Measurements from ENCODE around the gene ATRAID. TPM values are rescaled to one million over a fixed set of nuclear protein-coding genes. Genes with fewer than 3 reads are reported as not detected.

The ATRAID gene
- total RNA-seq, 1 donor from 2014 or later, result 284 TPM

- H3K27ac ChIP-seq, result no peak overlapping the region
- H3K4me3 ChIP-seq, result no peak overlapping the region
- H3K27me3 ChIP-seq, result no peaks in the 10 kb centered on the region
- H3K36me3 ChIP-seq, result peaks cover 31 to 39% of the 10 kb centered on the region in 2 donors
- peaks cover 5 to 9% of the 10 kb centered on the region in 2 donors for H3K4me1 ChIP-seq
- no peak for TF ChIP-seq CTCF (IDR thresholded peaks at IDR 0.05)
- H3K9me3 ChIP-seq, result no peaks in the 10 kb centered on the region
- intact Hi-C loops (cut with DNase I), result no loop called here
- DNase-seq (ENCODE audit: low spot score in 2 of 2), result no peak
Observed at GRCh38 chr2:27220091-27220490, 8.2 kb downstream of the ATRAID start.

GRCh38 chr2:27221166-27221565 lies 9.3 kb downstream of the ATRAID start:
- no peak for TF ChIP-seq CTCF (IDR thresholded peaks at IDR 0.05)
- Histone ChIP-seq H3K27ac (no peak overlapping the region), H3K9me3 (no peaks in the 10 kb centered on the region), H3K4me3 (no peak overlapping the region), H3K27me3 (no peaks in the 10 kb centered on the region), H3K36me3 (peaks cover 40 to 43% of the 10 kb centered on the region in 2 donors), H3K4me1 (peaks cover 5 to 9% of the 10 kb centered on the region in 2 donors)
- DNase-seq (ENCODE audit: low spot score in 2 of 2), result no peak
- intact Hi-C loops (cut with DNase I), result no loop called here

GRCh38 chr2:27222407-27222806 lies 10.6 kb downstream of the ATRAID start:
- peaks cover 51 to 56% of the 10 kb centered on the region in 2 donors for H3K36me3 ChIP-seq
- intact Hi-C loops (cut with DNase I), result no loop called here
- no peak overlapping the region for H3K27ac ChIP-seq
- H3K4me3 ChIP-seq, result no peak overlapping the region
- no peaks in the 10 kb centered on the region for H3K9me3 ChIP-seq
- no peak for TF ChIP-seq CTCF (IDR thresholded peaks at IDR 0.05)
- H3K27me3 ChIP-seq, result no peaks in the 10 kb centered on the region
- H3K4me1 ChIP-seq, result peaks cover 0 to 4% of the 10 kb centered on the region in 2 donors
- no peak for DNase-seq (ENCODE audit: low spot score in 2 of 2)

GRCh38 chr2:27223416-27223815 lies 11.6 kb downstream of the ATRAID start:
- intact Hi-C loops (cut with DNase I), result no loop called here
- Histone ChIP-seq H3K27me3 (no peaks in the 10 kb centered on the region), H3K9me3 (no peaks in the 10 kb centered on the region), H3K36me3 (peaks cover 52 to 66% of the 10 kb centered on the region in 2 donors), H3K4me1 (peaks cover 0 to under 1% of the 10 kb centered on the region in 2 donors), H3K27ac (no peak overlapping the region), H3K4me3 (no peak overlapping the region)
- no peak for TF ChIP-seq CTCF (IDR thresholded peaks at IDR 0.05)
- no peak for DNase-seq (ENCODE audit: low spot score in 2 of 2)

GRCh38 chr2:27225526-27225925 lies 13.7 kb downstream of the ATRAID start:
- no peaks in the 10 kb centered on the region for H3K9me3 ChIP-seq
- DNase-seq (ENCODE audit: low spot score in 2 of 2), result no peak
- H3K27me3 ChIP-seq, result no peaks in the 10 kb centered on the region
- no peak overlapping the region for H3K4me3 ChIP-seq
- no peak for TF ChIP-seq CTCF (IDR thresholded peaks at IDR 0.05)
- peaks cover 68 to 79% of the 10 kb centered on the region in 2 donors for H3K36me3 ChIP-seq
- intact Hi-C loops (cut with DNase I), result no loop called here
- H3K4me1 ChIP-seq, result no peaks in the 10 kb centered on the region
- H3K27ac ChIP-seq, result no peak overlapping the region

GRCh38 chr2:27227501-27227900 lies 15.7 kb downstream of the ATRAID start:
- H3K4me3 ChIP-seq, result no peak overlapping the region

More at GRCh38 chr2:27227501-27227900, 15.7 kb downstream of the ATRAID start:
- Histone ChIP-seq H3K36me3 (peaks cover 65 to 92% of the 10 kb centered on the region in 2 donors), H3K4me1 (no peaks in the 10 kb centered on the region), H3K27me3 (no peaks in the 10 kb centered on the region), H3K27ac (no peak overlapping the region), H3K9me3 (no peaks in the 10 kb centered on the region)
- TF ChIP-seq CTCF (IDR thresholded peaks at IDR 0.05), result no peak
- intact Hi-C loops (cut with DNase I), result no loop called here
- DNase-seq (ENCODE audit: low spot score in 2 of 2), result no peak

All from ascending aorta (tissue), 2 donors.